Thoracic aorta endothelial cell (primary cell): ENCODE results near the gene NCOA6. TPM values are rescaled to one million over a fixed set of nuclear protein-coding genes. Genes with fewer than 3 reads are reported as not detected.
A peak's percentile ranks its signal among the peaks of the same experiment; 100 is the strongest.

Experiments
- small RNA-seq: library from RNA; depleted of rRNA; stranded (forward); fragments of <200 nt; gene quantifications from one replicate; pipeline ENCODE3, GENCODE V24; 2012
- total RNA-seq: library from RNA; depleted of rRNA; stranded (reverse); fragments of >200 nt; gene quantifications from 2 replicates; pipeline ENCODE4 v1.2.3, GENCODE V29; 2012

Gene NCOA6
- total RNA-seq: 11.3 and 15.7 TPM in 2 replicates

GRCh38 chr20:34825530-34826362 lies at the start of gene NCOA6:
Gene NCOA6 (minus strand): TSS chr20:34825651. CDS start chr20:34782355, 43,296 bp downstream.

GRCh38 chr20:34872622-34873224 lies 47.3 kb upstream of the NCOA6 start, which contains the start of gene GGT7:
Gene GGT7 (minus strand): TSS chr20:34872856. CDS start chr20:34872815, 41 bp downstream.

GRCh38 chr20:34704177-34705007 lies 121.1 kb downstream of the NCOA6 start, which contains the start of gene TP53INP2:
Gene TP53INP2 (plus strand): TSS chr20:34704344. CDS start chr20:34708740, 4,396 bp downstream.

GRCh38 chr20:34676642-34677373 lies 148.6 kb downstream of the NCOA6 start, which contains the start of gene PIGU:
Gene PIGU (minus strand): TSS chr20:34677092. CDS start chr20:34677085, 7 bp downstream.

Small RNAs within 50 kb of the gene (small RNA-seq; reads per million reads assigned to genes)
- 1.3 reads per million, percentile 30 among the genes with 10 or more reads in this experiment for gene AL118520.1

Other genes starting within 250 kb of the NCOA6 start
- gene PIGU, start 148.6 kb downstream of the NCOA6 start, total RNA-seq: 17.0 and 19.1 TPM in 2 replicates
- gene TP53INP2, start 121.3 kb downstream of the NCOA6 start, total RNA-seq: 6.5 and 8.6 TPM in 2 replicates
- 1.0 and 1.6 TPM in 2 replicates for gene GGT7, start 47.2 kb upstream of the NCOA6 start, total RNA-seq
- 36.8 and 55.2 TPM in 2 replicates for gene ACSS2, start 51.0 kb upstream of the NCOA6 start, total RNA-seq
- 42.0 and 47.2 TPM in 2 replicates for gene GSS, start 130.2 kb upstream of the NCOA6 start, total RNA-seq
- gene MYH7B, start 130.2 kb upstream of the NCOA6 start, total RNA-seq: under 0.01 TPM in 1 of 2 replicates, not detected in the other